Colonic mucosa (tissue), 4 donors: ENCODE measurements around the gene SEMA4F. TPM values are rescaled to one million over a fixed set of nuclear protein-coding genes. Genes with fewer than 3 reads are reported as not detected.
"Not testable (repeated sequence)": the region's sequence is repeated elsewhere in the genome, so short reads cannot be mapped to it uniquely, and the experiment has no call there.

ENCODE experiments used
- DNase-seq: peaks from one replicate; pipeline ENCODE4 v3.0.0-alpha.2; 2020
- H3K27ac ChIP-seq: fragments of 200-600 bp; one replicate; pipeline ENCODE4 v1.8.0; 2021
- H3K27me3 ChIP-seq: fragments of 200-600 bp; one replicate; pipeline ENCODE4 v1.8.0; 2021
- H3K36me3 ChIP-seq: fragments of 200-600 bp; one replicate; pipeline ENCODE4 v1.8.0; 2021
- H3K4me1 ChIP-seq: fragments of 200-600 bp; one replicate; pipeline ENCODE4 v1.8.0; 2021; ENCODE audit warnings: mild to moderate bottlenecking
- H3K4me3 ChIP-seq: fragments of 200-600 bp; one replicate; pipeline ENCODE4 v1.8.0; 2021
- H3K9ac ChIP-seq, 2 donors: one replicate each; pipeline ENCODE4 v1.7.0; 2013; ENCODE audit warnings: control low read depth in 2 of 2, low read depth in 2 of 2, low read length in 2 of 2
- H3K9me3 ChIP-seq: fragments of 200-600 bp; one replicate; pipeline ENCODE4 v1.8.0; 2021
- CTCF ChIP-seq: fragments of 200-600 bp; IDR thresholded peaks from one replicate; pipeline ENCODE4 v1.8.0; 2022; ENCODE audit warnings: antibody characterized with exemption, mild to moderate bottlenecking
- intact Hi-C: fragments of 100-400 bp; cut with DNase I; formaldehyde crosslinking; loops from one replicate; pipeline ENCODE4 v1.14.1; 2022
- total RNA-seq, 2 donors: library from RNA; stranded (reverse); fragmentation: NEBNext Ultra II Directional in 1 of 2; extraction: Animal tissue kit (Norgen Biotek cat#: 25700) in 1 of 2; gene quantifications; one replicate each; pipeline ENCODE4 v1.2.1, GENCODE V29; 2021
- donor health status: healthy.
- donor health status: DM: no; HTN: no; CAD: no.
- donor health status: DM: no; HTN: no; CAD: no.

Gene SEMA4F
- total RNA-seq, 2 donors from 2014 or later = 4.4 to 5.5 TPM

GRCh38 chr2:74619651-74620297 is 34.3 kb upstream of the SEMA4F start:
- Histone ChIP-seq H3K27ac (no peak overlapping the region), H3K9ac (no peak overlapping the region), H3K36me3 (no peaks in the 10 kb centered on the region), H3K4me1 (no peaks in the 10 kb centered on the region), H3K9me3 (no peaks in the 10 kb centered on the region), H3K27me3 (no peaks in the 10 kb centered on the region), H3K4me3 (no peak overlapping the region)
- no peak for TF ChIP-seq CTCF
- intact Hi-C loops = no loop called here
- no peak for DNase-seq

- Histone ChIP-seq H3K4me3 (no peak overlapping the region), H3K27ac (no peak overlapping the region), H3K4me1 (no peaks in the 10 kb centered on the region), H3K9me3 (no peaks in the 10 kb centered on the region), H3K27me3 (no peaks in the 10 kb centered on the region), H3K9ac (no peak overlapping the region), H3K36me3 (no peaks in the 10 kb centered on the region)
- no peak for TF ChIP-seq CTCF
- DNase-seq = no peak
- intact Hi-C loops = no loop called here
These were observed 33.4 kb upstream of the SEMA4F start for GRCh38 chr2:74620671-74621070.

GRCh38 chr2:74625658-74626425 is 28.2 kb upstream of the SEMA4F start:
- no peak overlapping the region for H3K27ac ChIP-seq
- H3K27me3 ChIP-seq = no peaks in the 10 kb centered on the region
- H3K4me1 ChIP-seq = no peaks in the 10 kb centered on the region
- H3K9ac ChIP-seq = no peak overlapping the region
- H3K36me3 ChIP-seq = no peaks in the 10 kb centered on the region
- TF ChIP-seq CTCF = no peak
- no peaks in the 10 kb centered on the region for H3K9me3 ChIP-seq
- no peak overlapping the region for H3K4me3 ChIP-seq
- intact Hi-C loops = no loop called here
- DNase-seq = no peak

- no peaks in the 10 kb centered on the region for H3K36me3 ChIP-seq
- intact Hi-C loops = no loop called here
- no peak overlapping the region for H3K27ac ChIP-seq
- H3K4me3 ChIP-seq = no peak overlapping the region
- H3K9me3 ChIP-seq = no peaks in the 10 kb centered on the region
- no peaks in the 10 kb centered on the region for H3K4me1 ChIP-seq
- H3K27me3 ChIP-seq = no peaks in the 10 kb centered on the region
- no peak overlapping the region for H3K9ac ChIP-seq
- no peak for DNase-seq
- no peak for TF ChIP-seq CTCF
These were observed 25.4 kb upstream of the SEMA4F start for GRCh38 chr2:74628538-74629105.

GRCh38 chr2:74630454-74630853 is 23.6 kb upstream of the SEMA4F start:
- H3K9ac ChIP-seq, H3K27me3 ChIP-seq, H3K4me1 ChIP-seq, H3K4me3 ChIP-seq, intact Hi-C loops, H3K36me3 ChIP-seq, H3K27ac ChIP-seq, DNase-seq, H3K9me3 ChIP-seq: not testable (repeated sequence)
